HEK293 (cell line): ENCODE results near the gene INS.

Experiments
- MYNN ChIP-seq: fragments of 450-650 bp; formaldehyde crosslinking; IDR thresholded peaks from 2 replicates; pipeline ENCODE4 v1.5.1; 2016; ENCODE audit warnings: missing biosample characterization, missing genetic modification characterization, borderline replicate concordance
- TF ChIP-seq, protein P1 (sequence below): fragments of 450-650 bp; formaldehyde crosslinking; IDR thresholded peaks from 2 replicates; pipeline ENCODE4 v1.5.1; 2016; ENCODE audit warnings: missing biosample characterization, missing genetic modification characterization
- TF ChIP-seq, protein P2 (sequence below): fragments of 450-650 bp; formaldehyde crosslinking; IDR thresholded peaks from 2 replicates; pipeline ENCODE4 v1.5.1; 2016; ENCODE audit warnings: missing biosample characterization, missing genetic modification characterization
- TF ChIP-seq, protein P3 (sequence below): fragments of 450-650 bp; formaldehyde crosslinking; conservative IDR thresholded peaks from 2 replicates; pipeline ENCODE4 v1.5.1; 2016; ENCODE audit warnings: low read depth, missing biosample characterization, missing genetic modification characterization
- TF ChIP-seq, protein P4 (sequence below): fragments of 450-650 bp; formaldehyde crosslinking; IDR thresholded peaks from 2 replicates; pipeline ENCODE4 v1.5.1; 2016; ENCODE audit warnings: missing biosample characterization, missing genetic modification characterization, low read depth
- TF ChIP-seq, protein P5 (sequence below): fragments of 450-650 bp; formaldehyde crosslinking; IDR thresholded peaks from 2 replicates; pipeline ENCODE4 v1.5.1; 2016; ENCODE audit warnings: missing biosample characterization, missing genetic modification characterization, low read depth

DNA sequence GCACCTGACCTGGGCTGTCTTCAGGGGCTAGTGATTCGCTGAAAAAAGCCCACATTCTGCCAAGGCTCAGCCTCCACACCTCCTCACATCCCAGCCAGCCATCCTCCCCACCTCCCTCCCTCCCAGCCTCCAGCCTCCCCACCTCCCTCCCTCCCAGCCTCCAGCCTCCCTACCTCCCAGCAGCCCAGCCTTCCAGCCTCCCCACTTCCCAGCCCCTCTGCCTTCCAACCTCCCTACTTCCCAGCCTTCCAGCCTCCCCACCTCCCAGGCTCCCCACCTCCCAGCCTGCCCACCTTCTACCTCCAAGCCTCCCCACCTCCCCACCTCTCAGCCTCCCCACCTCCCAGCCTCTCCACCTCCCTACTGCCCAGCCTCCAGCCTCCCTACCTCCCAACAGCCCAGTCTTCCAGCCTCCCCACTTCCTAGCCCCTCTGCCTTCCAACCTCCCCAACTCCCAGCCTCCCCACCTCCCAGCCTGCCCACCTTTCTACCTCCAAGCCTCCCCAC lies 44.3 kb upstream of the INS start:
- TF ChIP-seq, protein P1, sequence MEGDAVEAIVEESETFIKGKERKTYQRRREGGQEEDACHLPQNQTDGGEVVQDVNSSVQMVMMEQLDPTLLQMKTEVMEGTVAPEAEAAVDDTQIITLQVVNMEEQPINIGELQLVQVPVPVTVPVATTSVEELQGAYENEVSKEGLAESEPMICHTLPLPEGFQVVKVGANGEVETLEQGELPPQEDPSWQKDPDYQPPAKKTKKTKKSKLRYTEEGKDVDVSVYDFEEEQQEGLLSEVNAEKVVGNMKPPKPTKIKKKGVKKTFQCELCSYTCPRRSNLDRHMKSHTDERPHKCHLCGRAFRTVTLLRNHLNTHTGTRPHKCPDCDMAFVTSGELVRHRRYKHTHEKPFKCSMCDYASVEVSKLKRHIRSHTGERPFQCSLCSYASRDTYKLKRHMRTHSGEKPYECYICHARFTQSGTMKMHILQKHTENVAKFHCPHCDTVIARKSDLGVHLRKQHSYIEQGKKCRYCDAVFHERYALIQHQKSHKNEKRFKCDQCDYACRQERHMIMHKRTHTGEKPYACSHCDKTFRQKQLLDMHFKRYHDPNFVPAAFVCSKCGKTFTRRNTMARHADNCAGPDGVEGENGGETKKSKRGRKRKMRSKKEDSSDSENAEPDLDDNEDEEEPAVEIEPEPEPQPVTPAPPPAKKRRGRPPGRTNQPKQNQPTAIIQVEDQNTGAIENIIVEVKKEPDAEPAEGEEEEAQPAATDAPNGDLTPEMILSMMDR (tag by site-specific recombination): no peak
- TF ChIP-seq, protein P2, sequence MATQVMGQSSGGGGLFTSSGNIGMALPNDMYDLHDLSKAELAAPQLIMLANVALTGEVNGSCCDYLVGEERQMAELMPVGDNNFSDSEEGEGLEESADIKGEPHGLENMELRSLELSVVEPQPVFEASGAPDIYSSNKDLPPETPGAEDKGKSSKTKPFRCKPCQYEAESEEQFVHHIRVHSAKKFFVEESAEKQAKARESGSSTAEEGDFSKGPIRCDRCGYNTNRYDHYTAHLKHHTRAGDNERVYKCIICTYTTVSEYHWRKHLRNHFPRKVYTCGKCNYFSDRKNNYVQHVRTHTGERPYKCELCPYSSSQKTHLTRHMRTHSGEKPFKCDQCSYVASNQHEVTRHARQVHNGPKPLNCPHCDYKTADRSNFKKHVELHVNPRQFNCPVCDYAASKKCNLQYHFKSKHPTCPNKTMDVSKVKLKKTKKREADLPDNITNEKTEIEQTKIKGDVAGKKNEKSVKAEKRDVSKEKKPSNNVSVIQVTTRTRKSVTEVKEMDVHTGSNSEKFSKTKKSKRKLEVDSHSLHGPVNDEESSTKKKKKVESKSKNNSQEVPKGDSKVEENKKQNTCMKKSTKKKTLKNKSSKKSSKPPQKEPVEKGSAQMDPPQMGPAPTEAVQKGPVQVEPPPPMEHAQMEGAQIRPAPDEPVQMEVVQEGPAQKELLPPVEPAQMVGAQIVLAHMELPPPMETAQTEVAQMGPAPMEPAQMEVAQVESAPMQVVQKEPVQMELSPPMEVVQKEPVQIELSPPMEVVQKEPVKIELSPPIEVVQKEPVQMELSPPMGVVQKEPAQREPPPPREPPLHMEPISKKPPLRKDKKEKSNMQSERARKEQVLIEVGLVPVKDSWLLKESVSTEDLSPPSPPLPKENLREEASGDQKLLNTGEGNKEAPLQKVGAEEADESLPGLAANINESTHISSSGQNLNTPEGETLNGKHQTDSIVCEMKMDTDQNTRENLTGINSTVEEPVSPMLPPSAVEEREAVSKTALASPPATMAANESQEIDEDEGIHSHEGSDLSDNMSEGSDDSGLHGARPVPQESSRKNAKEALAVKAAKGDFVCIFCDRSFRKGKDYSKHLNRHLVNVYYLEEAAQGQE (tag by site-specific recombination): no peak
- TF ChIP-seq, protein P3, sequence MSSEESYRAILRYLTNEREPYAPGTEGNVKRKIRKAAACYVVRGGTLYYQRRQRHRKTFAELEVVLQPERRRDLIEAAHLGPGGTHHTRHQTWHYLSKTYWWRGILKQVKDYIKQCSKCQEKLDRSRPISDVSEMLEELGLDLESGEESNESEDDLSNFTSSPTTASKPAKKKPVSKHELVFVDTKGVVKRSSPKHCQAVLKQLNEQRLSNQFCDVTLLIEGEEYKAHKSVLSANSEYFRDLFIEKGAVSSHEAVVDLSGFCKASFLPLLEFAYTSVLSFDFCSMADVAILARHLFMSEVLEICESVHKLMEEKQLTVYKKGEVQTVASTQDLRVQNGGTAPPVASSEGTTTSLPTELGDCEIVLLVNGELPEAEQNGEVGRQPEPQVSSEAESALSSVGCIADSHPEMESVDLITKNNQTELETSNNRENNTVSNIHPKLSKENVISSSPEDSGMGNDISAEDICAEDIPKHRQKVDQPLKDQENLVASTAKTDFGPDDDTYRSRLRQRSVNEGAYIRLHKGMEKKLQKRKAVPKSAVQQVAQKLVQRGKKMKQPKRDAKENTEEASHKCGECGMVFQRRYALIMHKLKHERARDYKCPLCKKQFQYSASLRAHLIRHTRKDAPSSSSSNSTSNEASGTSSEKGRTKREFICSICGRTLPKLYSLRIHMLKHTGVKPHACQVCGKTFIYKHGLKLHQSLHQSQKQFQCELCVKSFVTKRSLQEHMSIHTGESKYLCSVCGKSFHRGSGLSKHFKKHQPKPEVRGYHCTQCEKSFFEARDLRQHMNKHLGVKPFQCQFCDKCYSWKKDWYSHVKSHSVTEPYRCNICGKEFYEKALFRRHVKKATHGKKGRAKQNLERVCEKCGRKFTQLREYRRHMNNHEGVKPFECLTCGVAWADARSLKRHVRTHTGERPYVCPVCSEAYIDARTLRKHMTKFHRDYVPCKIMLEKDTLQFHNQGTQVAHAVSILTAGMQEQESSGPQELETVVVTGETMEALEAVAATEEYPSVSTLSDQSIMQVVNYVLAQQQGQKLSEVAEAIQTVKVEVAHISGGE (tag by site-specific recombination): no peak
- TF ChIP-seq MYNN (tag by site-specific recombination): no peak
- TF ChIP-seq, protein P4, sequence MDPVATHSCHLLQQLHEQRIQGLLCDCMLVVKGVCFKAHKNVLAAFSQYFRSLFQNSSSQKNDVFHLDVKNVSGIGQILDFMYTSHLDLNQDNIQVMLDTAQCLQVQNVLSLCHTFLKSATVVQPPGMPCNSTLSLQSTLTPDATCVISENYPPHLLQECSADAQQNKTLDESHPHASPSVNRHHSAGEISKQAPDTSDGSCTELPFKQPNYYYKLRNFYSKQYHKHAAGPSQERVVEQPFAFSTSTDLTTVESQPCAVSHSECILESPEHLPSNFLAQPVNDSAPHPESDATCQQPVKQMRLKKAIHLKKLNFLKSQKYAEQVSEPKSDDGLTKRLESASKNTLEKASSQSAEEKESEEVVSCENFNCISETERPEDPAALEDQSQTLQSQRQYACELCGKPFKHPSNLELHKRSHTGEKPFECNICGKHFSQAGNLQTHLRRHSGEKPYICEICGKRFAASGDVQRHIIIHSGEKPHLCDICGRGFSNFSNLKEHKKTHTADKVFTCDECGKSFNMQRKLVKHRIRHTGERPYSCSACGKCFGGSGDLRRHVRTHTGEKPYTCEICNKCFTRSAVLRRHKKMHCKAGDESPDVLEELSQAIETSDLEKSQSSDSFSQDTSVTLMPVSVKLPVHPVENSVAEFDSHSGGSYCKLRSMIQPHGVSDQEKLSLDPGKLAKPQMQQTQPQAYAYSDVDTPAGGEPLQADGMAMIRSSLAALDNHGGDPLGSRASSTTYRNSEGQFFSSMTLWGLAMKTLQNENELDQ (tag by site-specific recombination): no peak
- TF ChIP-seq, protein P5, sequence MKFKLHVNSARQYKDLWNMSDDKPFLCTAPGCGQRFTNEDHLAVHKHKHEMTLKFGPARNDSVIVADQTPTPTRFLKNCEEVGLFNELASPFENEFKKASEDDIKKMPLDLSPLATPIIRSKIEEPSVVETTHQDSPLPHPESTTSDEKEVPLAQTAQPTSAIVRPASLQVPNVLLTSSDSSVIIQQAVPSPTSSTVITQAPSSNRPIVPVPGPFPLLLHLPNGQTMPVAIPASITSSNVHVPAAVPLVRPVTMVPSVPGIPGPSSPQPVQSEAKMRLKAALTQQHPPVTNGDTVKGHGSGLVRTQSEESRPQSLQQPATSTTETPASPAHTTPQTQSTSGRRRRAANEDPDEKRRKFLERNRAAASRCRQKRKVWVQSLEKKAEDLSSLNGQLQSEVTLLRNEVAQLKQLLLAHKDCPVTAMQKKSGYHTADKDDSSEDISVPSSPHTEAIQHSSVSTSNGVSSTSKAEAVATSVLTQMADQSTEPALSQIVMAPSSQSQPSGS (tag by site-specific recombination): no peak
